GM23338 (cell line): ENCODE results near the gene MAP3K8. TPM values are rescaled to one million over a fixed set of nuclear protein-coding genes. Genes with fewer than 3 reads are reported as not detected.
"Not testable (repeated sequence)": the region's sequence is repeated elsewhere in the genome, so short reads cannot be mapped to it uniquely, and the experiment has no call there.

Source experiments
- ATAC-seq: fragments of 200-7000 bp; cut with Tn5 transposase; 3 replicates; pipeline ENCODE4 v1.9.1; 2020
- DNase-seq: peaks from one replicate; pipeline ENCODE4 v3.0.0-alpha.2; 2015; ENCODE audit warnings: low spot score
- H2AFZ ChIP-seq: fragments of 200-600 bp; sonication (generic); 2 replicates; pipeline ENCODE4 v1.8.0; 2016; ENCODE audit warnings: antibody characterized with exemption, mild to moderate bottlenecking, moderate library complexity
- H3F3A ChIP-seq: fragments of 200-600 bp; sonication (generic); replicated peaks from 2 replicates; pipeline ENCODE4 v1.8.0; 2017; ENCODE audit warnings: antibody characterized with exemption, mixed run types, low read depth
- H3K27ac ChIP-seq: fragments of 200-600 bp; sonication (generic); 2 replicates; pipeline ENCODE4 v1.6.1; 2016; ENCODE audit warnings: low read depth
- H3K27me3 ChIP-seq: fragments of 200-600 bp; sonication (generic); 2 replicates; pipeline ENCODE4 v1.8.0; 2016; ENCODE audit warnings: mild to moderate bottlenecking, mixed run types, moderate library complexity; ENCODE audit not compliant: insufficient read depth
- H3K36me3 ChIP-seq: fragments of 200-600 bp; sonication (generic); 2 replicates; pipeline ENCODE4 v1.8.0; 2016; ENCODE audit warnings: mild to moderate bottlenecking; ENCODE audit not compliant: insufficient read depth
- H3K4me1 ChIP-seq: fragments of 200-600 bp; sonication (generic); 2 replicates; pipeline ENCODE4 v1.8.0; 2016; ENCODE audit warnings: mild to moderate bottlenecking, moderate library complexity; ENCODE audit not compliant: insufficient read depth
- H3K4me2 ChIP-seq: fragments of 200-600 bp; sonication (generic); 2 replicates; pipeline ENCODE4 v1.7.1; 2017; ENCODE audit warnings: mixed run types
- H3K4me3 ChIP-seq: fragments of 200-600 bp; sonication (generic); 2 replicates; pipeline ENCODE4 v1.6.1; 2016; ENCODE audit warnings: mixed run types
- H3K79me2 ChIP-seq: fragments of 200-600 bp; sonication (generic); replicated peaks from 2 replicates; pipeline ENCODE4 v1.8.0; 2017; ENCODE audit warnings: mild to moderate bottlenecking; ENCODE audit not compliant: insufficient read depth
- H3K9me2 ChIP-seq: fragments of 200-600 bp; sonication (generic); 2 replicates; pipeline ENCODE4 v1.8.0; 2017; ENCODE audit not compliant: insufficient read depth
- H4K20me1 ChIP-seq: fragments of 200-600 bp; sonication (generic); replicated peaks from 2 replicates; pipeline ENCODE4 v1.8.0; 2017; ENCODE audit warnings: mild to moderate bottlenecking; ENCODE audit not compliant: insufficient read depth
- H3K27ac Mint-ChIP-seq: 2 replicates; pipeline ENCODE4 v1.8.0; 2020; ENCODE audit warnings: inconsistent platforms, mild to moderate bottlenecking, moderate library complexity, mixed read lengths
- H3K27me3 Mint-ChIP-seq: 3 replicates; pipeline ENCODE4 v1.8.0; 2022; ENCODE audit warnings: low read depth, mild to moderate bottlenecking, moderate library complexity, mixed read lengths, inconsistent platforms; ENCODE audit not compliant: insufficient read depth, poor library complexity
- H3K36me3 Mint-ChIP-seq: 3 replicates; pipeline ENCODE4 v1.8.0; 2021; ENCODE audit warnings: low read depth, mild to moderate bottlenecking, inconsistent platforms, moderate library complexity, mixed read lengths
- H3K4me1 Mint-ChIP-seq: 3 replicates; pipeline ENCODE4 v1.8.0; 2020; ENCODE audit warnings: mild to moderate bottlenecking, inconsistent platforms, mixed read lengths
- H3K4me3 Mint-ChIP-seq: 3 replicates; pipeline ENCODE4 v1.8.0; 2021; ENCODE audit warnings: moderate library complexity, mild to moderate bottlenecking, inconsistent platforms, mixed read lengths
- H3K9me3 Mint-ChIP-seq: 3 replicates; pipeline ENCODE4 v1.8.0; 2020; ENCODE audit warnings: moderate library complexity, mild to moderate bottlenecking, inconsistent platforms, mixed read lengths
- CREB1 ChIP-seq: fragments of 250-450 bp; sonication (Bioruptor Pico); IDR thresholded peaks from 2 replicates; pipeline ENCODE4 v1.5.0; 2020; ENCODE audit warnings: low read depth, mild to moderate bottlenecking, moderate library complexity
- CTCF ChIP-seq, 2 experiments: fragments of 200-600 bp in 1 of 2; sonication (generic) in 1 of 2; conservative IDR thresholded peaks; 2 replicates each; pipeline versions ENCODE4 v1.5.1 to v1.6.1; 2016 to 2017; ENCODE audit warnings: antibody characterized with exemption in 2 of 2, low read depth in 2 of 2, mild to moderate bottlenecking in 2 of 2, moderate library complexity in 1 of 2
- JUNB ChIP-seq: IDR thresholded peaks from one replicate; pipeline ENCODE4 v1.6.1; 2016; ENCODE audit warnings: antibody characterized with exemption; ENCODE audit not compliant: unreplicated experiment
- POLR2AphosphoS5 ChIP-seq: IDR thresholded peaks from 2 replicates; pipeline ENCODE4 v1.6.1; 2016; ENCODE audit warnings: antibody characterized with exemption, low read depth
- REST ChIP-seq: IDR thresholded peaks from one replicate; pipeline ENCODE4 v1.6.1; 2018; ENCODE audit warnings: antibody characterized with exemption; ENCODE audit not compliant: unreplicated experiment
- STAT1 ChIP-seq: IDR thresholded peaks from one replicate; pipeline ENCODE4 v1.6.1; 2016; ENCODE audit warnings: antibody characterized with exemption; ENCODE audit not compliant: unreplicated experiment
- ZNF114 ChIP-seq: fragments of 250-450 bp; sonication (Bioruptor Pico); IDR thresholded peaks from 2 replicates; pipeline ENCODE4 v1.5.0; 2020; ENCODE audit warnings: mild to moderate bottlenecking, moderate library complexity
- ZNF331 ChIP-seq: fragments of 250-450 bp; sonication (Bioruptor Pico); IDR thresholded peaks from 2 replicates; pipeline ENCODE4 v1.5.0; 2020; ENCODE audit warnings: low read depth, mild to moderate bottlenecking, moderate library complexity
- polyA plus RNA-seq: library from polyadenylated mRNA; unstranded; fragments of >200 nt; fragmentation: Nextera tagmentation; extraction: Ambion mirVana; gene quantifications from 2 replicates; pipeline ENCODE4 v1.2.1, GENCODE V29; 2016
- total RNA-seq: library from RNA; depleted of rRNA; stranded (reverse); fragments of >200 nt; shearing (Covaris generic); gene quantifications from 2 replicates; pipeline ENCODE4 v1.2.3, GENCODE V29; 2014

Gene MAP3K8
- total and polyA plus RNA-seq, 2 experiments from 2014 or later: 3.5 to 5.0 TPM

DNA sequence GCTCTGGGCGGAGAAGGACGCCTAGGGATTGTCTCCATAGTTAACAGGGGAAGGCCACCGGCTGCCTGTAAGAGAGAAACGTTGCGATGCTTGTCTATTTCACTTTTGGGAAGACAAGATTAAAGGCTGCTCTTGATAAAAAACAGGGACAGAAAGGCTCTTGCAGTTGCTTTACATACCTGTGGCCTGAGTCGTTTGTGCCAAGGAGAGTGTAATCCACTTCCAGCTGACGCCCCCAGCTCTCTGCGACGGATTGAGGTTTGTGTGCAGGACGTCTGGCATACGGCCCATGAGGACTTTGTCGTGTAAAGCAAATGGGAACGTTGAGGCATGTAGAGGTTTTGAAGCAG, 1.1 kb downstream of the MAP3K8 start:
- H3K4me2 ChIP-seq: peak overlapping the region; percentile 91
- no peaks in the 10 kb centered on the region for H3K9me2 ChIP-seq
- H3F3A ChIP-seq: no peaks in the 10 kb centered on the region; the same call in 1 of the 2 replicates
- H3K79me2 ChIP-seq: peaks cover 10% of the 10 kb centered on the region; the same call in 1 of the 2 replicates
- ATAC-seq (no peak), DNase-seq (no peak)
- peaks cover 4% of the 10 kb centered on the region; the same call in 1 of the 2 replicates for H3K36me3 ChIP-seq
- no peak overlapping the region for H2AFZ ChIP-seq
- no peak overlapping the region for H3K27ac ChIP-seq
- Mint-ChIP-seq H3K27me3 (peaks cover 24% of the 10 kb centered on the region), H3K27ac (no peak overlapping the region), H3K4me3 (peak overlapping the region; percentile 83), H3K4me1 (peaks cover 43% of the 10 kb centered on the region), H3K36me3 (peaks cover 7% of the 10 kb centered on the region; the same call in 2 of the 3 replicates), H3K9me3 (no peaks in the 10 kb centered on the region)
- H3K4me3 ChIP-seq: peak overlapping the region; percentile 79
- H3K27me3 ChIP-seq: peaks cover 42% of the 10 kb centered on the region
- H4K20me1 ChIP-seq: no peaks in the 10 kb centered on the region
- TF ChIP-seq ZNF114 (no peak), CTCF (conservative IDR thresholded peaks at IDR 0.05; ENCODE audit: low read depth in 2 of 2) (no peak), ZNF331 (CRISPR knock-in tag) (no peak), POLR2AphosphoS5 (no peak), JUNB (no peak), CREB1 (CRISPR knock-in tag) (no peak)
- peaks cover 52% of the 10 kb centered on the region for H3K4me1 ChIP-seq

- not testable (repeated sequence) for H3K9me2 ChIP-seq, H2AFZ ChIP-seq, H4K20me1 ChIP-seq, H3K27ac Mint-ChIP-seq, H3K36me3 Mint-ChIP-seq, H3F3A ChIP-seq, H3K9me3 Mint-ChIP-seq, DNase-seq, ATAC-seq, H3K36me3 ChIP-seq, H3K27ac ChIP-seq
- Histone ChIP-seq H3K4me1 (peaks cover 52% of the 10 kb centered on the region), H3K27me3 (peaks cover 41% of the 10 kb centered on the region), H3K4me2 (peak overlapping the region; percentile 91), H3K4me3 (peak overlapping the region; percentile 79), H3K79me2 (peaks cover 10% of the 10 kb centered on the region; the same call in 1 of the 2 replicates)
- Mint-ChIP-seq H3K4me1 (peaks cover 41% of the 10 kb centered on the region), H3K27me3 (peaks cover 23% of the 10 kb centered on the region), H3K4me3 (peak overlapping the region; percentile 83)
Observed at GRCh38 chr10:30435499-30436167, 1.6 kb downstream of the MAP3K8 start.

GRCh38 chr10:30436191-30436611, 2.2 kb downstream of the MAP3K8 start:
- H3K27ac ChIP-seq: no peak overlapping the region; the same call in 1 of the 2 replicates
- DNase-seq: peak; percentile 81

More at GRCh38 chr10:30436191-30436611, 2.2 kb downstream of the MAP3K8 start:
- peaks cover 40% of the 10 kb centered on the region for H3K4me1 Mint-ChIP-seq
- peak overlapping the region; percentile 59 for H3K4me3 Mint-ChIP-seq
- peaks cover 7% of the 10 kb centered on the region; the same call in 2 of the 3 replicates for H3K36me3 Mint-ChIP-seq
- H3F3A ChIP-seq: no peaks in the 10 kb centered on the region; the same call in 1 of the 2 replicates
- H3K27me3 Mint-ChIP-seq: peaks cover 22% of the 10 kb centered on the region
- no peaks in the 10 kb centered on the region for H3K9me2 ChIP-seq
- peaks cover 35% of the 10 kb centered on the region for H3K27me3 ChIP-seq
- peak; percentile 14 for ATAC-seq
- no peaks in the 10 kb centered on the region for H4K20me1 ChIP-seq
- no peaks in the 10 kb centered on the region for H3K9me3 Mint-ChIP-seq
- peaks cover 10% of the 10 kb centered on the region; the same call in 1 of the 2 replicates for H3K79me2 ChIP-seq
- TF ChIP-seq ZNF331 (CRISPR knock-in tag) (no peak), STAT1 (no peak), JUNB (no peak), REST (no peak), ZNF114 (no peak)
- peak overlapping the region; percentile 91 for H3K4me2 ChIP-seq
- H3K4me1 ChIP-seq: peaks cover 50% of the 10 kb centered on the region
- no peak overlapping the region for H2AFZ ChIP-seq
- no peak overlapping the region for H3K27ac Mint-ChIP-seq
- peaks cover 4% of the 10 kb centered on the region; the same call in 1 of the 2 replicates for H3K36me3 ChIP-seq
- peak overlapping the region; percentile 79 for H3K4me3 ChIP-seq
